ENCODE measurements around the gene APOL2.
"Not testable (repeated sequence)": the region's sequence is repeated elsewhere in the genome, so short reads cannot be mapped to it uniquely, and the experiment has no call there.

The APOL2 gene

GRCh38 chr22:36267058-36267457 is 27.7 kb upstream of the APOL2 start:
- DNase-seq = peak in 2 of 42 donors; percentile 11 to 12
- intact Hi-C loops (cut with DNase I) = no loop called here

- peak in 4 of 42 donors; percentile 7 to 33 (median 20) for DNase-seq
- intact Hi-C loops (cut with DNase I) = not testable (repeated sequence)
Observed at GRCh38 chr22:36263886-36264664, 24.7 kb upstream of the APOL2 start.

GRCh38 chr22:36263216-36263673 is 23.9 kb upstream of the APOL2 start:
- intact Hi-C loops (cut with DNase I) = not testable (repeated sequence)

GRCh38 chr22:36262307-36262706 is 23.0 kb upstream of the APOL2 start:
- intact Hi-C loops (cut with DNase I) = not testable (repeated sequence)
- peak in 4 of 42 donors; percentile 4 to 22 (median 18) for DNase-seq

More at GRCh38 chr22:36263216-36263673, 23.9 kb upstream of the APOL2 start:
- DNase-seq = peak in 4 of 42 donors; percentile 22 to 34 (median 25)

- DNase-seq = peak in 4 of 42 donors; percentile 7 to 23 (median 14)
Observed at GRCh38 chr22:36261675-36262074, 22.3 kb upstream of the APOL2 start.

GRCh38 chr22:36259615-36260300 is 20.4 kb upstream of the APOL2 start:
- intact Hi-C loops (cut with DNase I) = no loop called here
- peak in 1 of 42 donors; percentile 28 for DNase-seq

More at GRCh38 chr22:36261675-36262074, 22.3 kb upstream of the APOL2 start:
- intact Hi-C loops (cut with DNase I) = not testable (repeated sequence)

GRCh38 chr22:36258701-36259614 is 19.6 kb upstream of the APOL2 start:
- DNase-seq = peak in 1 of 42 donors; percentile 32

GRCh38 chr22:36257948-36258670 is 18.8 kb upstream of the APOL2 start:
- no peak for DNase-seq
- intact Hi-C loops (cut with DNase I) = no loop called here

More at GRCh38 chr22:36258701-36259614, 19.6 kb upstream of the APOL2 start:
- intact Hi-C loops (cut with DNase I) = no loop called here

- intact Hi-C loops (cut with DNase I) = no loop called here
- no peak for DNase-seq
Observed at GRCh38 chr22:36257308-36257707, 18.0 kb upstream of the APOL2 start.

- intact Hi-C loops (cut with DNase I) = no loop called here
- DNase-seq = no peak
Observed at GRCh38 chr22:36256478-36256877, 17.2 kb upstream of the APOL2 start.

- intact Hi-C loops (cut with DNase I); DNase-seq: not testable (repeated sequence)
Observed at GRCh38 chr22:36255572-36255971, 16.2 kb upstream of the APOL2 start.

GRCh38 chr22:36253523-36254490 is 14.5 kb upstream of the APOL2 start:
- peak in 30 of 42 donors; percentile 24 to 76 (median 52) for DNase-seq
- intact Hi-C loops (cut with DNase I) = no loop called here

GRCh38 chr22:36252754-36253522 is 13.6 kb upstream of the APOL2 start, which contains the start of gene APOL1:
APOL1 (plus strand) TSS chr22:36253133; CDS start chr22:36254956, 1,823 bp downstream.
- peak in 4 of 42 donors; percentile 7 to 46 (median 25) for DNase-seq

GRCh38 chr22:36251979-36252608 is 12.8 kb upstream of the APOL2 start:
- intact Hi-C loops (cut with DNase I); DNase-seq: not testable (repeated sequence)

More at GRCh38 chr22:36252754-36253522, 13.6 kb upstream of the APOL2 start, which contains the start of gene APOL1:
- intact Hi-C loops (cut with DNase I) = no loop called here

- peak in 21 of 42 donors; percentile 27 to 80 (median 56) for DNase-seq
- intact Hi-C loops (cut with DNase I) = not testable (repeated sequence)
Observed at GRCh38 chr22:36250292-36250960, 11.1 kb upstream of the APOL2 start.
